ENCODE measurements around the gene CRLF2.
"Not testable (repeated sequence)": the region's sequence is repeated elsewhere in the genome, so short reads cannot be mapped to it uniquely, and the experiment has no call there.

CRLF2 gene

DNA sequence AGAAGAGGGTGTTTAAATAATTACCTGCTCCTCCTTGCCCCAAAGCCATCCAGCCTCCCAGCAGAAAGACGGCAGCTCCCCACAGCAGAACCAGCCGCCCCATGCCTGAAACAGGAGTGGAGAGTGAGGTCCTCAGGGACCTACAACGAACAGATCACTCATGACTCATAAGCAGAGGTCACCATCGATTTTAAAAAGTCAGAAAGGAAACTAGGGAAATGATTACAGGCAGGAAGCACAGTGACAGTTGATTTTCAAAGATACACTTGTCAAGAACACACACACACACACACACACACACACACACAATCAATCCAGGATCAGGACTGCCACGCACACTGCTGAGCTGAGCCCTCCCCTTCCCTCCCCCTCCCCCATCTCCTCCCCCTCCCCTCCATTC is at the start of gene CRLF2:
Gene CRLF2 (minus strand): TSS at position 118 of the 400 bp plus-strand sequence. CDS start 15 bp downstream, at position 103.
- in situ Hi-C loops (cut with MboI; ENCODE audit: low sequenced_read_pairs), result no loop called here

- in situ Hi-C loops (cut with MboI; ENCODE audit: low sequenced_read_pairs), result not testable (repeated sequence)
Measured at GRCh38 chrX:1261771-1262170, 49.3 kb upstream of the CRLF2 start.

DNA sequence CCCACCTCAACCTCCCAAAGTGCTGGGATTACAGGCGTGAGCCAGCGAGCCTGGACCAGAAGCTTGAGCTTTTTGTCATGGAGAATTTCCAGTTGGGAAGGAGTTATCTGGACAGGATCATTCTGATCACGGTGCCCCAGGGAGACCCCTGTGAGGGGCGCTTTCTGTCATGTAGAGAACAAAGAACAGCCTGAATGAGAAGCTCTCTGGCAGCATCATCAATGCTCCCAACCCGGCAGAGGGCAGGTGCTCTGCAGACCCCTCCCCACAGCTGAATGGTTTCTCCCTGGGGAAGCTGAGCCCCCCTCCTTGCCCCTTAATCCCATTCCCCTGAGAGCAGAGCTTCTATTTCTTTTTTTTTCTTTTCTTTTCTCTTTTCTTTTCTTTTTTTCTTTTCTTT is 48.8 kb upstream of the CRLF2 start:
- in situ Hi-C loops (cut with MboI; ENCODE audit: low sequenced_read_pairs), result no loop called here

DNA sequence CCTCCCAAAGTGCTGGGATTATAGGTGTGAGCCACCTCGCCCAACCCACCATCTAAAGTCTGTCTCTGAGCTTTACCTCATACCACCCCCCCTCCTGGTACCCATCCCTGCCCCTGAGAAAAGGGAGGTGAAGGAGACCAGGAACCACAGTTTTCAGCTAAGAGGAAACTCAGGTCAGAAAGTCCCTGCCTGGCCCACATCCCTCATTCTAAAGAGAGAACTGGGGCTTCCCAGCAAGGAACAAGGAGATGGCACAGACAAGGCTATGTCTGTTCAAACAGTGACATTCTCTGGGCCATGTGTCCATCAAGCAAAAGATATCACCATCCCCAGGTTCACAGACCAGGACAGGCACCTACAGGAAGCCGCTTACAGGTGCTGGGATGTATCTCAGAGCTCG is 40.4 kb upstream of the CRLF2 start:
- in situ Hi-C loops (cut with MboI; ENCODE audit: low sequenced_read_pairs), result no loop called here

DNA sequence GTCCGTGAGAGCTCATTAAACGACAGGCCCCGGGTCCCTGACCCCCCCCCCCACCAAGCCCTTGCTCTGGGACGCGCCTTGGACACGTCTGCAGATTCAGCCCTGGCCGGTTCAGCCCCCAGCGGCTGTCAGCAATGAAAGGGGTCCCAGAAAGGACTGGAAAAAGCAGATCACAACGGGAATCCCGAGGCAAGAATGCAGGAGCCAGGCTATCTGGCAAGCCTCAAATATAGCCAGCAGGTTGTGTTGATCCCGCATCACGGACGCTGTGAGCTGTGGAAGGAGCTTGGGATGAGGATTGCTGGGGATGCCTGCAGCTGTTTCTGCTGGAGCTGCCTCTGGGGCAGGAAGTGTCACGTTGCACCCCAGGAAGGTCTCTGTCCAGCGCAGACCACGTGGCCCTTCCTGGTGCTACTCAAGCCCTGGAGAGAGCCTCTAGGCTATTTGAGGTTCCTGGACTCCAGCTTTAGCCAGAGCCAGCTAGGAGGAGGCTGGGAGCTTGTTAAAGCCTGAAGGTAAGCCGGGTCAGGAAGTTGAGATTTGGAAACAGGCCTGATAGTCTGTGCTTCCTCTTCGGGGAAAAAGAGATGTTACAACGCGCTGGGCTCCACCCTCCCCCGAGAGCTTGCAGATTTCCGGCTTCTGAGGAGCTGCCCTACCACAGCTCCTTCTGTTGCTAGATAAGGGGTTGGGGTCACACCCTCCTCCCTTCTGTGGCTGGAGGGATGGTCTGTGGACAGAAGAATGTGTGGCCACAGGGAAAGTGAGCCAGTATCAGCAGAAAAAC is 36.8 kb upstream of the CRLF2 start:
- in situ Hi-C loops (cut with MboI; ENCODE audit: low sequenced_read_pairs), result no loop called here

GRCh38 chrX:1248331-1249061 is 36.0 kb upstream of the CRLF2 start:
- in situ Hi-C loops (cut with MboI; ENCODE audit: low sequenced_read_pairs), result no loop called here

- in situ Hi-C loops (cut with MboI; ENCODE audit: low sequenced_read_pairs), result no loop called here
Measured at GRCh38 chrX:1246816-1247215, 34.4 kb upstream of the CRLF2 start.

DNA sequence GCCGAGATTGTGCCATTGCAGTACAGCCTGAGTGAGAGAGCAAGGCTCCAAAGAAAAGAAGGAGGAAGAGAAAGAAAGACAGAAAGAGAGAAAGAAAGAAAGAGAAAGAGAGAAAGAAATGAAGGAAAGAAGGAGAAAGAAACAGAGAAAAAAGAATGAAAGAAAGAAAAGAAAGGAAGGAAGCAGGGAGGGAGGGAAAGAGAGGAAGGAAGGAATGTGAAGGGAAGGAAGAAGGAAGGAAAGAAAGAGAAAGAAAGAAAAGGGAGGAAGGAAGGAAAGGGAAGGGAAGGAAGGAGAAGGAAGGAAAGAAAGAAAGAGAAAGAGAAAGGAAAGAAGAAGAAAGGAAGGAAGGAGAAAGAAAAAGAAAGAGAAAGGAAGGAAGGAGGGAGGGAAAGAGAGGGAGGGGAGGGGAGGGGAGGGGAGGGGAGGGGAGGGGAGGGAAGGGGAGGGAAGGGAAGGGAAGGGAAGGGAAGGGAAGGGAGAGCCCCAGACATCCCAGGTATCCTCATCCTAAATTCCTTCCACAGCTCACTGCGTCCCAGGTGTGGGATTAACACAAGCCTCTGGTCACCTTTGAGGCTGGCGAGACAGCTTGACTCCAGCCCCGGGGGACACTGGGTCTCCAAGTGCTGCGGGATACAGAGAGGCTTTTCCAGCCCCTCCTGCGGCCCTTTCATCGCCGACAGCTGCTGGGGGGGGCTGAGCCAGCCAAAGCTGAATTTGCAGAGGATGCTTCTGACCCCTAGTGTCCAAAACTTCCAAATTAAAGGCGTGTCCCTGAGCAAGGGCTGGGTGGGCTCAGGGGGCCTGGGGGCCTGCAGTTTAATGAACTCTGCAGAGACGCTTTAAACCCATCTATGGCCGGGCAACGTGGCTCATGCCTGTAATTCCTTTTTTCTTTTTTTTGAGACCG is 32.0 kb upstream of the CRLF2 start:
- in situ Hi-C loops (cut with MboI; ENCODE audit: low sequenced_read_pairs), result no loop called here

DNA sequence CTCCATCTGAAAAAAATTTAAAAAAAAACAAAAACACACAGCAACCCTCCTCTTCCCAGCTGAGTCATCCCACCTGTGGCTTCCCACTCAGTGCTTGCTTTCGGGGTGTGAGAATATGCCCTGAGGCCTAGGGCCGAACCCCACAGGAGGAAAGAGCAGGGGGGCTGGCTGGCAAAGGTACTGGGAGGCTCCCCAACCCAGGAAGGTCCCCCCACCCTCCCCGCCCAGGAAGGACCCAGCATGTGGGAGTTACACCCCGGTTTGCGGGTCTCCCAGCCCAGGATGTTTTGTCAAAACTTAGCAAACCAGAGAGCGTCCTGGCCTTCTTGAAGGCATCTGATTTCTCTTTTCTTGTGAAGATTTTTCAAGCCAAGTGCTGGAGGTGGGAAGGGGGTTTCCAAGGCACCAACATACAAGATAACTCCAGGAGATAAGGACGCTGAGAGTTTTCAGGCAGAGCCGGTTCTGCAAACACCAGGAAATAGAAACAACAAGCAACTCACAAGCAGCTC is 30.5 kb upstream of the CRLF2 start:
- in situ Hi-C loops (cut with MboI; ENCODE audit: low sequenced_read_pairs), result no loop called here

- in situ Hi-C loops (cut with MboI; ENCODE audit: low sequenced_read_pairs), result not testable (repeated sequence)
Measured at GRCh38 chrX:1240551-1240950, 28.1 kb upstream of the CRLF2 start.

DNA sequence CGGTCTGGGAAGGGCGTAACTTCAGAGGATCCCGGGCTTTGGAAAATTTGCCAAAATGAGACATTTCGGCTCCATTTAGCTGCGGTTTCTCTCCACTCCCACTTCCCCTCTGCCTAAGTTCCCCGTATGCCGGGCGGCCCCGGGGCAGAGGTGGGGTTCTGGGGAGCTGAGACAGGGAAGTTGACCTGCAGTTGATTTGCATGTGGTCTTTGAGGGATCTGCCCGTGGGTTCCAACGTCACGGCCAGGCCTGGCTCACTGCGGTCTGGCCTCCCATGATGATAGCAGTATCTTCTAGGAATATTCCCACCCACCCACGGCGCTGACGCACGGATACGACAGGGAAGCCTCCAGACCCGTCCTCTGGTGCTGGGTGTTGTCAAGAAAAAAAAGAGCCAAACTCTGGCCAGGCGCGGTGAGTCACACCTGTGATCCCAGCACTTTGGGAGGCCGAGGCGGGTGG is 27.3 kb upstream of the CRLF2 start:
- in situ Hi-C loops (cut with MboI; ENCODE audit: low sequenced_read_pairs), result no loop called here

GRCh38 chrX:1231850-1232465 is 19.5 kb upstream of the CRLF2 start:
- in situ Hi-C loops (cut with MboI; ENCODE audit: low sequenced_read_pairs), result no loop called here

- in situ Hi-C loops (cut with MboI; ENCODE audit: low sequenced_read_pairs), result not testable (repeated sequence)
Measured at GRCh38 chrX:1228101-1228500, 15.7 kb upstream of the CRLF2 start.

DNA sequence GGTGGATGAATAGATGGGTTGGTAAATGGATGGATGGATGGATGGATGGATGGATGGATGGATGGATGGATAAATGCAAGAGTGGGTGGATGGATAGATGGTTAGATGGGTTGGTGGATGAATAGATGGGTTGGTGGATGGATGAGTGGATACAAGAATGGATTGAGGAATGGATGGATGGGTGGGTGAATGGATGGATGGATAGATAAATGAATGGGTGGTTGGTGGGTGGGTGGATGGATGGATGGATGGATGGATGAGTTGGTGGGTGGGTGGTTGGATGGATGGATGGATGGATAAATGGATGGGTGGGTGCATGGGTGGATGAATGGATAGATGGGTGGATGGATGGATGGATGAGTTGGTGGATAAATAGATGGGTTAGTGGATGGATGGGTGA is 13.8 kb upstream of the CRLF2 start:
- in situ Hi-C loops (cut with MboI; ENCODE audit: low sequenced_read_pairs), result no loop called here

DNA sequence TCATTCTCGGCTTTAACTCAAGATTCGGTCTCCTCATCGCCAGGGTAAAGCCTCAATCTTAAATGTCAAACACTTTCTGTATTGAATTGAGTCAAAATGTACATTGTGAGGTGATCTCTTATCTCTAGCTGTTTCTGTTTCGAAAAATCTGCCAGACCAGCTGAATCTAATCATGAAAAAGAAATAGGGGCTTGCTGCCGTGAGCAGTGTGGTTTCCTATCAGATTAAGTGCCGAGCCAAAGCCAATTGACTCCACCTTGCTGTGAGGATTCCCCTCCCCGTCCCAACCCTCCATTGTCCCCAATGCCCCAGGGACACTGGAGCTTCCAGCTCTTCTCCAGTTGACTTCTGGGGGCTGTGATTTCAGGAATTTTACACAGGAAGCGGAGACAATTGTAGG is 12.5 kb upstream of the CRLF2 start:
- in situ Hi-C loops (cut with MboI; ENCODE audit: low sequenced_read_pairs), result no loop called here

DNA sequence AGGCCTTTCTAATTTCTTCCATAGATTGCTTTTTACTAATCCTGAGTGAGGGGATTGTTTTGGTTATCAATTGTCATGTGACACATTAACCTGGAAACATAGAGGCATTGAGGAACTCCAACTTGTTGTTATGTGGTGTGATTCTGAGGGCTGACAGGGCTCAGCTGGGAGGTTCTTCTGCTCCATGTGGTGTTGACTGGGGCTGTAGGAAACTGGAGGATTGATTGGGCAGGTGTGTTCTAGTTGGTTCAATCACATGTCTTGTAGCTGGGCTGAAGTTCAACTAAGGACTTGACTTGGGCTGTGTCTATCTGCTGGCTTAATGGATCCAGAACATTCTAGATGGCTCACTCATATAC is 10.8 kb upstream of the CRLF2 start:
- in situ Hi-C loops (cut with MboI; ENCODE audit: low sequenced_read_pairs), result no loop called here

DNA sequence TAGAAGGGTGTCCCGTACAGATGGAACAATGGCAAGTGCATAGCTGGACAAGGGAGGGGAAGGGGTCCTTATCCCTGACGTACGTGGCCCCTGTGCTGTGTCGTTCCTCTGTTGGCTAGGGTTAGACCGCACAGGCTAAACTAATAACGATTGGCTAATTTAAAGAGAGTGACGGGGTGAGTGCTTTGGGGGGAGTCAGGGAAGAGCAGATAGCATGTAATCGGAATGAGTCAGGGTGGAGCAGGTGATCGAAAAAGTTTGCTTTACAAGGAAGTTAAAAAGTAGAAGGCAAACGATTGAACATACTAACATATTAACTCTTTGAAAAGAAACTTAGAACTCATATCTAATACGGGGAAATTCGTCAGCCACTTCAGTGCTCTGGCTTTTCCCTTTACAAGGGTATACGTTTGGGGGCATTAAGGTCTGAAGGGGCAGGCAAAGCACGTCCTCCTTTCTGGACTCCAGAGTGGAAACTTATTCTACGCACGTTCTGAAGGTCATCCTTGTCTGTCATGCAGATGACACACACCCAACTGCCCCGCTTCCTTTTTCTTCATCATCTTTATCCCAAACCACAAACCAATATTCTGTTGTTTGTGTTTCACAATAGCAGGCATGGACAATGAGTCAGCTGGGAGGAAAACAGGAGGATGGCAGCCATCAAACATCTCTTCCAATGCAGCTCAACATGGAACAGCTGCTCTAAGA is 10.2 kb upstream of the CRLF2 start:
- in situ Hi-C loops (cut with MboI; ENCODE audit: low sequenced_read_pairs), result no loop called here

DNA sequence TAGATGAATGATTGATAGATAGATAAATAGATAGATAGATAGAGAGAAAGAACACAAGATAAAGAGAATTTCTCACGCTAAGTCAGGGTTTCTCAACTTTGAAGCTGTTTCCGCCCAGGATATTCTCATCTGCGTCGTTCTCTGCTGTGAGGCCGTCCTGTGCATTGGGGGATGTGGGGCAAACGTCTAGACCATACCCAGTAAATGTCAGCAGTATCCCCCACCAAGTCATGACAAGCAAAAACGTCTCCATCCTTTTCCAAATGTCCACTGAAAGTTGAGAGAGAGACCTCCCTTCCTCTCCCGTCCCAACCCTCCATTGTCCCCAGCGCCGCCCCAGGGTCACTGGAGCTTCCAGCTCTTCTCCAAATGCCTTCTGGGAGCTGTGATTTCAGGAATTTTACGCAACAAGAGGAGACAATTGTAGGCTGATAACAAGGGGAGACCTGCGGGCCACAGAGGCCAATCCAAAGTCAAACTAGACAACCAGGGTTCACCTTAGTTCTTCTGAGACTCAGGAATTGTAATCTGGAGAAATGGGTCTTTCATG is 8.9 kb upstream of the CRLF2 start:
- in situ Hi-C loops (cut with MboI; ENCODE audit: low sequenced_read_pairs), result no loop called here

DNA sequence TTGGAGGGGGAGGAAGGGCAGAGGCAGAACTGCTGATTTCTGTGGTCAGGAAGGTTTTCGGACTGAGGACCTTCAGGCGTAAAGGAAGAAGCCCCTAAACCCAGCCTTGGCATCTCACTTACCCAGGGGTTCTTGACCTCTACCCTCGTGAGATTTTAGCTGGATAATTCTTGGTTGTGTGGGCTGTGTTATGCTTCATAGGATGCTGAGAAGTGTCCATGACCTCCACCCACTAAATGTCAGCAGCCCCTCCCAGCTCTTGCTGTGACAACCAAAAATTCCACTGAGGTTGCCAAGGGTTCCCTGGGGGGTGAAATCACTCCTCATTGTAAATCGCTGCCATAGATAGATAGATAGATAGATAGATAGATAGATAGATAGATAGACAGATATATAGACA is 5.8 kb upstream of the CRLF2 start:
- in situ Hi-C loops (cut with MboI; ENCODE audit: low sequenced_read_pairs), result no loop called here
